RWPE2 (cell line): ENCODE data around the gene NEU2.

Source experiments
- ATAC-seq: fragments of 200-7000 bp; cut with Tn5 transposase; 3 replicates; pipeline ENCODE4 v1.9.1; 2021; ENCODE audit warnings: low read depth
- DNase-seq: peaks from one replicate; pipeline ENCODE4 v3.0.0-alpha.2; 2020; ENCODE audit warnings: low spot score
- H3K27ac ChIP-seq: fragments of 450-650 bp; 2 replicates; pipeline ENCODE4 v1.5.1; 2017; ENCODE audit warnings: mild to moderate bottlenecking; ENCODE audit not compliant: poor library complexity, severe bottlenecking
- H3K27me3 ChIP-seq: fragments of 250-450 bp; sonication (Bioruptor Pico); 2 replicates; pipeline ENCODE4 v1.5.1; 2021; ENCODE audit warnings: mild to moderate bottlenecking, moderate library complexity; ENCODE audit not compliant: insufficient read depth, poor library complexity, severe bottlenecking
- H3K36me3 ChIP-seq: fragments of 250-450 bp; sonication (Bioruptor Pico); 2 replicates; pipeline ENCODE4 v1.5.1; 2020; ENCODE audit warnings: low read depth, mild to moderate bottlenecking, moderate library complexity
- H3K4me1 ChIP-seq: fragments of 250-450 bp; sonication (Bioruptor Pico); 2 replicates; pipeline ENCODE4 v1.5.1; 2021; ENCODE audit warnings: mild to moderate bottlenecking, moderate library complexity; ENCODE audit not compliant: insufficient read depth, poor library complexity, severe bottlenecking
- H3K4me3 ChIP-seq: fragments of 250-450 bp; sonication (Bioruptor Pico); 2 replicates; pipeline ENCODE4 v1.5.1; 2021; ENCODE audit warnings: mild to moderate bottlenecking, moderate library complexity; ENCODE audit not compliant: severe bottlenecking
- H3K9me3 ChIP-seq: fragments of 250-450 bp; sonication (Bioruptor Pico); 2 replicates; pipeline ENCODE4 v1.5.1; 2021; ENCODE audit warnings: mild to moderate bottlenecking, moderate library complexity; ENCODE audit not compliant: severe bottlenecking
- TF ChIP-seq, protein P1 (sequence below): fragments of 450-650 bp; IDR thresholded peaks from one replicate; pipeline ENCODE4 v1.5.1; 2017; ENCODE audit warnings: mild to moderate bottlenecking, moderate library complexity; ENCODE audit not compliant: poor library complexity, severe bottlenecking

The NEU2 gene

DNA sequence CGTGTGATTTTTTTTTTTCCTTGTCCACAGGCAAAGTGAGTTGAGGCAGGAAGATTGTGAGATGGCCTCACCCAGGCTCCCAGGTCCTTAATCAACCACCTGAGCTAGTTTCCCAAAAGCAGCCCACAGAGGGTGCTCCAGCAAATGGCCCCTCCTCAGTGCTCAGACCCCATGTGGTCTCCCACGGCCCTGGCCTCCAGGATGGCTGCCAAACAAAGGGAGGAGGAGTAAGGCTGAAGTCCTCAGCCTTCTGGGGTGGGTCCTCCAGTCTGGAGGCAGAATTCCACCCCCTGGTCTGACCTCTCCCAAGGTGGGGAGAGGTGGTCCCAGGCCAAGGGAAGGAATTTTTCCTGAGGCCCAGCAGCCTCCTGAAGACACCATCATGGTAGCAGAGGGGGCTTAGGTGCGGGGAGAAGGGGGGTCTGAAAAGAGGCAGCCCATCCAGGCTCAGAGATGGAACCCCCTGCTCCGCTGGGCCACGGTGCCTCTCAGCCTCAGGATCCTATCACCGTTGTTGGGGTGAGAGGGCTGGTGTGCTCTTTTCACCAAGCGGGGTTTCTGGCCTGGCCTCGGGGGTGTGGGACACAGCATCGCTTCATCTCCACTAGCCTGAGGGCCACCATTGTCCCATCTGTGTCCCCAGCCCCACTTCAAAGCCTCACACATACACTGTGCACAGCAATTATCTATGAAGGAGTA lies 21.8 kb upstream of the NEU2 start:
- Histone ChIP-seq H3K27me3 (no peaks in the 10 kb centered on the region), H3K27ac (no peak overlapping the region), H3K4me1 (no peaks in the 10 kb centered on the region), H3K36me3 (no peaks in the 10 kb centered on the region), H3K9me3 (no peaks in the 10 kb centered on the region), H3K4me3 (no peak overlapping the region)
- ATAC-seq (no peak), DNase-seq (no peak)
- TF ChIP-seq, protein P1, sequence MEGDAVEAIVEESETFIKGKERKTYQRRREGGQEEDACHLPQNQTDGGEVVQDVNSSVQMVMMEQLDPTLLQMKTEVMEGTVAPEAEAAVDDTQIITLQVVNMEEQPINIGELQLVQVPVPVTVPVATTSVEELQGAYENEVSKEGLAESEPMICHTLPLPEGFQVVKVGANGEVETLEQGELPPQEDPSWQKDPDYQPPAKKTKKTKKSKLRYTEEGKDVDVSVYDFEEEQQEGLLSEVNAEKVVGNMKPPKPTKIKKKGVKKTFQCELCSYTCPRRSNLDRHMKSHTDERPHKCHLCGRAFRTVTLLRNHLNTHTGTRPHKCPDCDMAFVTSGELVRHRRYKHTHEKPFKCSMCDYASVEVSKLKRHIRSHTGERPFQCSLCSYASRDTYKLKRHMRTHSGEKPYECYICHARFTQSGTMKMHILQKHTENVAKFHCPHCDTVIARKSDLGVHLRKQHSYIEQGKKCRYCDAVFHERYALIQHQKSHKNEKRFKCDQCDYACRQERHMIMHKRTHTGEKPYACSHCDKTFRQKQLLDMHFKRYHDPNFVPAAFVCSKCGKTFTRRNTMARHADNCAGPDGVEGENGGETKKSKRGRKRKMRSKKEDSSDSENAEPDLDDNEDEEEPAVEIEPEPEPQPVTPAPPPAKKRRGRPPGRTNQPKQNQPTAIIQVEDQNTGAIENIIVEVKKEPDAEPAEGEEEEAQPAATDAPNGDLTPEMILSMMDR, result no peak

DNA sequence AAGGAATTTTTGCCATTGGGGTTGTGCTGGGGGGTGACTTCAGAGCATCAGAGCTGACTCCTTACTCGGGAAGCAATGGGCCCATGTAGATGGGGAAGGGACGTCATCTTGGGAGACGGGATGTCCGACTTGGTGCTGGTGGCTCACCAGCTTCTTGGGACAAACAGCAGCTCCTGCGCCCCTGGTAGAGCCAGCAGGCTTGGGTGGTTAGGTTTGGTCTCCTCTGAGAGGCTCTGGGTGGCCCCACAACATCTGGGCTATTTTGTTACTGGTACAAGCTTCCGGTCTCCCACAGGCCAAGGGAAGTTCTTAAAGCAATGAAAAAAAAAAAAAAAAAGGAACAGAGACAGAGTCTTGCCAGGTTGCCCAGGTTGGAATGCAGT lies 21.2 kb upstream of the NEU2 start:
- no peak overlapping the region for H3K27ac ChIP-seq
- no peaks in the 10 kb centered on the region for H3K9me3 ChIP-seq
- ATAC-seq, result no peak
- no peaks in the 10 kb centered on the region for H3K27me3 ChIP-seq
- no peaks in the 10 kb centered on the region for H3K36me3 ChIP-seq
- no peak for DNase-seq
- H3K4me3 ChIP-seq, result no peak overlapping the region
- H3K4me1 ChIP-seq, result no peaks in the 10 kb centered on the region
- TF ChIP-seq, protein P1, result no peak

DNA sequence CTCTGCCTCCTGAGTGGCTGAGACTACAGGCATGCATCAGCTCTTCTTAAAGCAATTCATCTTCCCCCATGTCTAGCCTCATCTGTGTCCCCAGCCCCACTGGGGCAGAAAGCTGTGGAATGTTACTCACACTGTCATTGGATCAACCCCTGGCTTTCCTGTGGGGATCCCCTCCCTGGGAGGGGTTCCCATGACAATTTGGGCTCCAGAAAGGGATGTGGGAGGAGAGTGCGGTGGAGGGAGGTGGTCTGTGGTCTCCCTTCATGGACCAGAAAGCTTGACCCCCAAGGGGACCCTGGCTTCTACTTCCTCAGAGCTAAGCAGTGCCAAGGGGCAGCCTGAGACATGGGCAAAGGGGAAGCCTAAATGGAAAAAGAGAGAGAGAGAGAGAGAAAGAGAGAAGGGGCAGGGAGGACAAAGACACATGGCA lies 20.8 kb upstream of the NEU2 start:
- Histone ChIP-seq H3K4me1 (no peaks in the 10 kb centered on the region), H3K27ac (no peak overlapping the region), H3K9me3 (no peaks in the 10 kb centered on the region), H3K27me3 (no peaks in the 10 kb centered on the region), H3K4me3 (no peak overlapping the region), H3K36me3 (no peaks in the 10 kb centered on the region)
- DNase-seq (no peak), ATAC-seq (no peak)
- TF ChIP-seq, protein P1, result no peak

DNA sequence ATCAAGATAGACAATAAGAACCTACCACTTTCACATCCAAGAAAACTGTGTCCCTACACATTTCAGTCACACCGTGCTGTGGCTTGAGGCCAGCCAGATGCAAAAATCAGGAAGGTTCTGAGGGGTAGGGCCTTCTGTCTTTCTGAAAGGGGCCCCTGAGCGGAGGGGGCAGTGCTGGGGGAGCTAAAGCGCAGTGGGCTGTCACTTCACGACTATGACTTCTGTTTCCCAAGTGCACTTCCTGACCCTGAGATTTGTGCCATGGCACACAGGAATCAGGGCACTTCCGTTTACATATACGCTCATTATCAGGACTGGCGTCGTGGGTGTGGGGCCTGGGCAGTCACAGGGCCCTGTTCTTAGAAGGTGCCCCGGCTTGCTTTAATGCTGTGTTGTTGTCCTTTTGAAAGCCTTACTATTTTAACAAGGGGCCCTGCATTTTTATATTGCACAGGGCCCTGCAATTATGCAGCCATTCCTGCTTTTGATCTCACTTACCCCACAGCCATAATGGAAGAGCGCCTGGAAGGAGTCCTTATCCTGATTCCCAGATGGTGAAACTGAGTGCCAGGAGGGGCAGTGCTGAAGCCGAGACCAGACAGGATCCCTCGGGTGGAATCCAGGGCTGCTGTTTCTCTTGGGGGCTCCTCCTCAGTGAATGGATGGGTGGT lies 20.0 kb upstream of the NEU2 start:
- TF ChIP-seq, protein P1, result no peak
- DNase-seq (no peak), ATAC-seq (no peak)
- no peaks in the 10 kb centered on the region for H3K9me3 ChIP-seq
- H3K27ac ChIP-seq, result no peak overlapping the region
- no peaks in the 10 kb centered on the region for H3K36me3 ChIP-seq
- H3K4me1 ChIP-seq, result no peaks in the 10 kb centered on the region
- H3K4me3 ChIP-seq, result no peak overlapping the region
- H3K27me3 ChIP-seq, result no peaks in the 10 kb centered on the region

DNA sequence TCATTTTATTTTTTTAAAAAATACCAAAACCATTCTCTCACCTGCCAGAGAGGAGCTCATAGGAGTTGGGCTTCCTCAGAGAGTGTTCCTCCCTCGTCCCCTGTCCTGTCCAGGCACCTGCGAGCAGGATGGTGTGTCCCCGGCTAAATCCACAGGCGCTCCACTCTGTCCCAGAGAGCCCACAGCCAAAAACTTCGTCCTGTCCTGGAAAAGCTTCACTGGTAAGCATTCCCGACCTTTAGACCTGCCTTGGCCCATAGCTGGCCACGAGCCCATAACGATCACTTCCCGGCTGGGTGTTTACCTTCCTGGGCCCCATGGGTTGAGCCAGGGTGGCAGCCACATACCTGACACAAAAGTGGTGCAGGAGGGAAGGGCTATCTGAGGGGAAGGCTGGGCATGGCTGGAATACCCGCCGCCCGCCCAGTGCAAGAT lies 19.4 kb upstream of the NEU2 start, which contains the start of gene NGEF:
NGEF (minus strand) TSS at position 230 of the 435 bp plus-strand sequence. CDS start 38,366 bp downstream, outside the sequence.
- ATAC-seq (no peak), DNase-seq (no peak)
- Histone ChIP-seq H3K27me3 (no peaks in the 10 kb centered on the region), H3K4me1 (no peaks in the 10 kb centered on the region), H3K27ac (no peak within 1 kb of the TSS), H3K9me3 (no peaks in the 10 kb centered on the region), H3K4me3 (no peak within 1 kb of the TSS), H3K36me3 (no peaks in the 10 kb centered on the region)
- TF ChIP-seq, protein P1, result no peak
